Effector CD4-positive, alpha-beta T cell (primary cell): ENCODE measurements around the gene CACNA2D4.

ENCODE experiments used
- DNase-seq: peaks from one replicate; pipeline ENCODE4 v3.0.0-alpha.2; 2020

The CACNA2D4 gene

DNA sequence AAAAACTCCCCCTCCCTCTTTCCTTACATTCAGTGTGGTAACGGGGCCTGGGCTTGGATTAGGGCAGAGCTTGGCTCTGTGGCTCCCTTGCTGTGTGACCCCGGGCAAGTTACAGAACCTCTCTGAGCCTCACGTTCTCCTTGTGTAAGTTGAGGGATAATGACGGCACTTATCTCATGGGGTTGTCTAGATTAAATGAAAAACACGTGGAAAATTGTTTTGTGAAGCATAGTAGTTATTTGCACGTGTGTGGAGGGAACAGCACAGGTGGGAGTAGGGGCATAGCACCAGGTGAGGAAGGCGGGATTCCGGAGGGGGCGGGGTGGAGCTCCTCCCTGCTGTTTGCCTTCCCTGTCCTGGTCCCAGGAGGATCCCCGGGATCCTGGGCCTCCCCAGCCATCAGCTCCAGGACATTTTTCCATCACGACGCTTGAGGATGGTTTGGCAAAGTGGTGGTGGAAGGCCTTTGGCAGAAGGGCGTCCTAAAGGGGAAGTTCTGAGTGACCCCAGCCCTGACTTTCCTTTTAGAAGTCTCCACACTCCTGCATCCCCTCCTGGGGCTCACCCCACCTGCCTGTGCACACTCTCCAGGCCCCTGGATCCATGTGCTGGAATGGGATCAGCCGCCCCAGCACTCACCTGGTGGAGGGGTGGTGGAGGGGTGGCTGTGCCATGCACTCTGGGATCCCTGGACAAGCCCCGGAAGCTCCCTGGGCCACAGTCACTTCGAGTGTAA lies 75.4 kb downstream of the CACNA2D4 start:
- DNase-seq: no peak

- DNase-seq: no peak
These were observed 76.1 kb downstream of the CACNA2D4 start for GRCh38 chr12:1842183-1842904.

DNA sequence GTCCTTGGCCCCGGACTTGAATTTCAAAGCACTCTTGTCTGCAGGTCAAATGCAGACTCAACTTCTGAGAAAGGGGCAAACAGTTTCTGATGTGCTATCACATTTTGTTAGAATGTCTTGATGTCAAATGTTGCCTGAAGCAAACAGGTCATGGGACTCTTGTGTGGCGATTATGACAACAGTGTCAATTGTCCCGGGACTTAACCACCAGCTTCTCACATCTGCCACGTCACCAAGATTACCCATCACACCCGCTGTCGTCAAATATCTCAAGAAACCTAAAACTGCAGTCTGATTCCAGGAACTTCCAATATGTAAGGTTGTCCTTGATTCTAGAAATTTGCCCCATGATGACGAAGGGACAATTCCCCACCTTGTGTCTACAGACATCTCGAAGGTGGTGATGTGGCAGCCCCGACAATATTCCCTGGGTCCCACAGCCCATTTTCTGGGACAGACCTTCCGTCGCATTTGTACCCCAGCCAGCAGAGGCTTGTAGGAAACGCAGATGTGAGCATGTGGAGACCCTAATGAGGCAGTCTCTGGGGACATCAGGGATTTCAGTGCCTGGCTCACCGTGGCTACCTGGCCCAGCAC lies 76.8 kb downstream of the CACNA2D4 start:
- DNase-seq: no peak

DNA sequence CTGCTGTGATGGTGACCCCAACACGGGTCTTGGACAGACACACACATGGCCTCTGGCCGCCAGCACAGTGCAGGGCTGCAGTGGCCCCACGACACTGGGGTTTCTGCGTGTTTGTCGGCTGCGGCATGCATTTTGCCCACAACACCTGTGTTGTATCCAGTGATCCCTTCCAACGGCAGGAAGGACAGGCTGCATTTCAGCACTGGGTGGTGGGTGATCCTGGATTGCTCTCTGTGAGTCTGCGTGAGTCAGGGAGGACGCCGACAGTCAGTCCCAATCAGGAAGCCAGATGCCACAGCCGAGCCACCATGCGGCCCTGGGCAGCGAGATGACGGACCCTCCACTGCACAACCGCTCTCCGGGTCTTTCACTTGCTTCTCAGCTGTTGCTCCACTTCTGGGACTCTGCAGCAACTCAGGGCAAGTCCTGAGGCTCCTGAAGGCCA lies 77.4 kb downstream of the CACNA2D4 start:
- DNase-seq: no peak

- no peak for DNase-seq
These were observed 78.2 kb downstream of the CACNA2D4 start for GRCh38 chr12:1839956-1840951.

DNA sequence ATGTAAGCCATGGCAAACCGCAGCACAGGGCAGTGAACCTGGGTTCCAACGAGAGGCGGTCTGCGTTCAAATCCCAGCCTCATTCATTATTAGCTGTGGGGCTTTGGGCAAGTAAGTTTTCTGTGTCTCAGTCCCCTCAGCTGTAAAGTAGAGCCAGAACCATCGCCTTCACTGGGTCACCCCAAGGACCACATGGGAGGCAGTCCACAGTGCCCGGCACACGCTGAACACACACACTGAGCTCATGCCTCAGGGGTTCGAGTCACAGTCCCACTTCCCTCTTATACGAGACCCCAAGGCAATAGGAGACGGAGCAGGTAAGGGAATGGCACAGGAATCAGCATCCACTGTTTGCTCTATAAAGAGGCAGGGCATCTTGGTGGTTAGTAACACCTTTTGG lies 79.0 kb downstream of the CACNA2D4 start:
- DNase-seq: no peak

GRCh38 chr12:1838994-1839365 lies 79.5 kb downstream of the CACNA2D4 start:
- DNase-seq: no peak

- no peak for DNase-seq
These were observed 80.1 kb downstream of the CACNA2D4 start for GRCh38 chr12:1838205-1838993.

DNA sequence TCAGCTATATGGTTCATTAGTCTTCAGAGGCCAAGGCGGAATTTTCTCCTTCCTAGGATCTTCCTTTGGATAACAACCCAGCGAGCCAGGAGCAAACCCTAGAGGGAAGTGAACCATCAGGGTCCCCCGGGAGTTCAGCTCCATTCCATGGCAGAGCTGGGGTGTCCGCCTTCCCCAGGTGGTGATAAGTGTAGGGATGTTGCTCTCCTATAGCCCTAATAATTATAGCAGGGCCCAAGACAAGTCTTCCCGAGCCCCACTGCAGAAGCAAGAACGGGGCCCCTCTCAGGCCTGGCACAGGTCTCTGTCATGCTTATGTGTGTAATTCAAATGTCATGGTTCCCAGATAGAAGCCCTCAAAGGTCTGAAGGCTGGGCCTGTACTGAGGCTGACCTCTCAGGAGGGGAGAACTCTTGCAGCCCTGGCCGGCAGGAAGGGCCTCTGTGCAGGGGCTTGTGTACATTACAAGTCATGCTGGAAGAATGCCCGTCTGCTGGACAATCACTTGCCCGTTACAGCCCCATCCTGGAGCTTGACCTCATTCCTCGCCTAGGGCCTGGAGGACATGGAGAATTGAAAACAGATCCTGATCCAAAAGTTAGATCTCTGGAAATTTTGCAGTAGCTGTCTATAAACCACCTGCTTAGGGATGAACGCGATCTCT lies 80.8 kb downstream of the CACNA2D4 start:
- DNase-seq: no peak

GRCh38 chr12:1836854-1837421 lies 81.5 kb downstream of the CACNA2D4 start:
- DNase-seq: no peak

GRCh38 chr12:1836241-1836803 lies 82.1 kb downstream of the CACNA2D4 start:
- DNase-seq: no peak

DNA sequence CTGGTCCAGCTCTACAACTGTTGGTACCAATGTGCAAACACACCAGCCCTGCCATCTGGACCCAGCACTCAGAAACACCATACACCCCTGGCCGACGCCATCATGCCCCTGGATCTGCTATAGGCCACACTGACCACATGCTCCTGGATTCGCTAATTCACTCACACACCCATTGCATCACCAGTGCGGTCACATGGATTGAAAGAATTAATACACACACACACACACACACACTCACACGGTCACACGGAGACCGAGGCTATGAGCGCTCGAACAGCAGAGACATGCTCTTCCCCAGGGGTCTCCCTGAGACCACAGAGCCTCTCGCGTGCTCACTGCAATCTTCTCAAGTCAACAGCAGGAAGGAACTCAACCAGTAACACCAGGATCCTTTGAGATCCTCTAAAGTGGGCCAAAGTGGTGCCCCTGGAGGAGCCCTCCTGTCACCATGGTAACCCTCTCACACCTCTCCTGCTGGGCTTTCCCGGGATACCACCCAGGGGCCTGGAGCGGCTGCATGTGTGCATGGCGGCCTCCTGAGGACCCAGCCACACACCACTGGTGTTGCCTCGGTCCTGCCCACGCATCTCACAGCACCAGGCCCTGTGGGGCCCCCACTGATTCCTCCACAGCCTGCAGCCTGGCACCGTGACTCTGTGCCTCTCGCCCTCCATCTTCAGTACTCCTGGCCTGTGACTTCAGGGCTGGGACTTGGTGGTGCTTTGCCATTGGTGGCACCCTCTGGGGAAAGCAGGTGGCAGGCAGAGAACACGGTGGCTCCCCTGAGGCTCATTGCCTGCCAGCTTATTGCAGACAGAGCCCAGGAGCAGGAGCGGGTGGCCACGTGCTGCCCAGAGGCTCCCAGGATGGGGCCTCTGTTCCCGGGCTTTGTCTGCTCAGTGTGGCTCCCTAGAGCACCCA lies 83.0 kb downstream of the CACNA2D4 start:
- no peak for DNase-seq

GRCh38 chr12:1834186-1834925 lies 84.1 kb downstream of the CACNA2D4 start:
- DNase-seq: no peak

GRCh38 chr12:1833596-1834028 lies 84.8 kb downstream of the CACNA2D4 start:
- DNase-seq: no peak

GRCh38 chr12:1832801-1833595 lies 85.5 kb downstream of the CACNA2D4 start:
- no peak for DNase-seq

- DNase-seq: no peak
These were observed 87.2 kb downstream of the CACNA2D4 start for GRCh38 chr12:1830981-1831963.
